HG03457 (cell line): ENCODE measurements around the gene LETM1.

Source experiments
- ATAC-seq: cut with Tn5 transposase; IDR thresholded peaks from one replicate; pipeline ENCODE4 v1.9.1; 2021; ENCODE audit warnings: moderate number of reproducible peaks; ENCODE audit not compliant: unreplicated experiment

LETM1 gene

GRCh38 chr4:1783015-1783414, 72.9 kb downstream of the LETM1 start:
- ATAC-seq: no peak

- ATAC-seq: no peak
These were observed 75.5 kb downstream of the LETM1 start for GRCh38 chr4:1780435-1780834.

GRCh38 chr4:1779588-1780382, 76.2 kb downstream of the LETM1 start:
- no peak for ATAC-seq

- ATAC-seq: no peak
These were observed 77.1 kb downstream of the LETM1 start for GRCh38 chr4:1778642-1779392.

GRCh38 chr4:1777822-1778641, 77.9 kb downstream of the LETM1 start:
- no peak for ATAC-seq

- ATAC-seq: no peak
These were observed 79.3 kb downstream of the LETM1 start for GRCh38 chr4:1776521-1777161.

- no peak for ATAC-seq
These were observed 80.0 kb downstream of the LETM1 start for GRCh38 chr4:1775731-1776500.

- ATAC-seq: no peak
These were observed 82.2 kb downstream of the LETM1 start for GRCh38 chr4:1773754-1774153.

GRCh38 chr4:1772853-1773538, 83.0 kb downstream of the LETM1 start:
- ATAC-seq: no peak

- ATAC-seq: no peak
These were observed 84.2 kb downstream of the LETM1 start for GRCh38 chr4:1771555-1772305.

GRCh38 chr4:1770791-1771231, 85.1 kb downstream of the LETM1 start:
- ATAC-seq: no peak

- no peak for ATAC-seq
These were observed 85.7 kb downstream of the LETM1 start for GRCh38 chr4:1770245-1770644.

- no peak for ATAC-seq
These were observed 86.3 kb downstream of the LETM1 start for GRCh38 chr4:1769692-1770091.

- no peak for ATAC-seq
These were observed 87.5 kb downstream of the LETM1 start for GRCh38 chr4:1768367-1769034.

- ATAC-seq: no peak
These were observed 88.1 kb downstream of the LETM1 start for GRCh38 chr4:1767770-1768366.

GRCh38 chr4:1767061-1767769, 88.7 kb downstream of the LETM1 start:
- no peak for ATAC-seq
